ENCODE measurements around the gene F3.

F3 gene

GRCh38 chr1:94559921-94560320, 18.4 kb upstream of the F3 start:
- DNase-seq (ENCODE audit: insufficient read length, low spot score) = no peak
- no peak for TF ChIP-seq CTCF (IDR thresholded peaks at IDR 0.05; ENCODE audit: insufficient read depth, missing control alignments)
- no peak for FAIRE-seq

GRCh38 chr1:94555091-94555490, 13.5 kb upstream of the F3 start:
- no peak for TF ChIP-seq CTCF (IDR thresholded peaks at IDR 0.05; ENCODE audit: insufficient read depth, missing control alignments)
- DNase-seq (ENCODE audit: insufficient read length, low spot score) (no peak), FAIRE-seq (no peak)

GRCh38 chr1:94554580-94554979, 13.0 kb upstream of the F3 start:
- no peak for FAIRE-seq
- no peak for TF ChIP-seq CTCF (IDR thresholded peaks at IDR 0.05; ENCODE audit: insufficient read depth, missing control alignments)

GRCh38 chr1:94553931-94554330, 12.4 kb upstream of the F3 start:
- TF ChIP-seq CTCF (IDR thresholded peaks at IDR 0.05; ENCODE audit: insufficient read depth, missing control alignments) = no peak
- DNase-seq (ENCODE audit: insufficient read length, low spot score) (no peak), FAIRE-seq (no peak)

More at GRCh38 chr1:94554580-94554979, 13.0 kb upstream of the F3 start:
- no peak for DNase-seq (ENCODE audit: insufficient read length, low spot score)

- FAIRE-seq (no peak), DNase-seq (ENCODE audit: insufficient read length, low spot score) (no peak)
- no peak for TF ChIP-seq CTCF (IDR thresholded peaks at IDR 0.05; ENCODE audit: insufficient read depth, missing control alignments)
These were observed 11.8 kb upstream of the F3 start for GRCh38 chr1:94553323-94553730.

GRCh38 chr1:94552071-94552586, 10.6 kb upstream of the F3 start:
- FAIRE-seq = no peak
- no peak for TF ChIP-seq CTCF (IDR thresholded peaks at IDR 0.05; ENCODE audit: insufficient read depth, missing control alignments)
- DNase-seq (ENCODE audit: insufficient read length, low spot score) = no peak

- DNase-seq (ENCODE audit: insufficient read length, low spot score) (no peak), FAIRE-seq (no peak)
- no peak for TF ChIP-seq CTCF (IDR thresholded peaks at IDR 0.05; ENCODE audit: insufficient read depth, missing control alignments)
These were observed 9.9 kb upstream of the F3 start for GRCh38 chr1:94551449-94551848.

Measured in D721Med (cell line).